Endothelial cell (in vitro differentiated cells): ENCODE results near the gene REPIN1. TPM values are rescaled to one million over a fixed set of nuclear protein-coding genes. Genes with fewer than 3 reads are reported as not detected.

Experiments
- DNase-seq: peaks from one replicate; pipeline ENCODE4 v3.0.0; 2021; ENCODE audit warnings: low spot score
- H3K27ac Mint-ChIP-seq: one replicate; pipeline ENCODE4 v1.8.0; 2021; ENCODE audit warnings: mixed read lengths, inconsistent platforms; ENCODE audit not compliant: unreplicated experiment
- H3K27me3 Mint-ChIP-seq: one replicate; pipeline ENCODE4 v1.8.0; 2021; ENCODE audit warnings: mild to moderate bottlenecking, moderate library complexity, mixed read lengths, inconsistent platforms; ENCODE audit not compliant: unreplicated experiment
- H3K36me3 Mint-ChIP-seq: one replicate; pipeline ENCODE4 v1.8.0; 2021; ENCODE audit warnings: mild to moderate bottlenecking, low read depth, mixed read lengths, inconsistent platforms; ENCODE audit not compliant: unreplicated experiment
- H3K4me1 Mint-ChIP-seq: one replicate; pipeline ENCODE4 v1.8.0; 2021; ENCODE audit warnings: mild to moderate bottlenecking, mixed read lengths, inconsistent platforms; ENCODE audit not compliant: unreplicated experiment
- H3K4me3 Mint-ChIP-seq: one replicate; pipeline ENCODE4 v1.8.0; 2021; ENCODE audit warnings: mild to moderate bottlenecking, mixed read lengths, inconsistent platforms; ENCODE audit not compliant: unreplicated experiment
- H3K9me3 Mint-ChIP-seq: one replicate; pipeline ENCODE4 v1.8.0; 2021; ENCODE audit warnings: mixed read lengths, inconsistent platforms; ENCODE audit not compliant: unreplicated experiment
- total RNA-seq: library from RNA; stranded (reverse); fragmentation: NEBNext Ultra II Directional; extraction: Animal tissue kit (Norgen Biotek cat#: 25700); gene quantifications from one replicate; pipeline ENCODE4 v1.2.1, GENCODE V29; 2021; ENCODE audit not compliant: unreplicated experiment
- TF ChIP-seq, protein P1 (sequence below): fragments of 200-600 bp; sonication (generic); IDR thresholded peaks from one replicate; pipeline ENCODE4 v1.5.0; 2021; ENCODE audit warnings: antibody characterized with exemption; ENCODE audit not compliant: unreplicated experiment

Gene REPIN1
- total RNA-seq, 1 donor from 2014 or later = 138 TPM

DNA sequence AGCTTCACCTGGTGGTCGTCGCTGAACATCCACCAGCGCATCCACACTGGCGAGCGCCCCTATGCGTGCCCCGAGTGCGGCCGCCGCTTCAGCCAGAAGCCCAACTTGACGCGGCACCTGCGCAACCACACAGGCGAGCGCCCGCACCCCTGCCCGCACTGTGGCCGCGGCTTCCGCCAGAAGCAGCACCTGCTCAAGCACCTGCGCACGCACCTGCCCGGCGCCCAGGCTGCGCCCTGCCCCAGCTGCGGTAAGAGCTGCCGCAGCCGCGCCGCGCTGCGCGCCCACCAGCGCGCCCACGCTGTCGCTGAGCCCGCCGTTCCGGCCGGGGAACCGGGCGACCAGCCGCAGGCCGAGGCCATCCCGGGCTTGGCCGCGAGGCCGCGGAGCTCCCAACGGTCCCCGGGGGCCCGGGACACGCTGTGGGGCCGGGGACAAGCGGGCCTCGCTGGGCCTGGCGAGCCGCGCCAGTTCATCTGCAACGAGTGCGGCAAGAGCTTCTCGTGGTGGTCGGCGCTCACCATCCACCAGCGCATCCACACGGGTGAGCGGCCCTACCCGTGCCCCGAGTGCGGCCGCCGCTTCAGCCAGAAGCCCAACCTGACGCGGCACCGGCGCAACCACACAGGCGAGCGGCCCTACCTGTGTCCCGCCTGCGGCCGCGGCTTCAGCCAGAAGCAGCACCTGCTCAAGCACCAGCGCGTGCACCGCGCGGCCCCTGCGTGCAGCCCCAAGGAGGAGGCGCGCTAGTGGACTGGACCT is 28.9 kb downstream of the REPIN1 start:
- H3K4me3 Mint-ChIP-seq = no peak overlapping the region
- peaks cover 10% of the 10 kb centered on the region for H3K27me3 Mint-ChIP-seq
- peaks cover 5% of the 10 kb centered on the region for H3K4me1 Mint-ChIP-seq
- peaks cover 33% of the 10 kb centered on the region for H3K36me3 Mint-ChIP-seq
- no peak overlapping the region for H3K27ac Mint-ChIP-seq
- no peak for DNase-seq
- no peaks in the 10 kb centered on the region for H3K9me3 Mint-ChIP-seq
- TF ChIP-seq, protein P1, sequence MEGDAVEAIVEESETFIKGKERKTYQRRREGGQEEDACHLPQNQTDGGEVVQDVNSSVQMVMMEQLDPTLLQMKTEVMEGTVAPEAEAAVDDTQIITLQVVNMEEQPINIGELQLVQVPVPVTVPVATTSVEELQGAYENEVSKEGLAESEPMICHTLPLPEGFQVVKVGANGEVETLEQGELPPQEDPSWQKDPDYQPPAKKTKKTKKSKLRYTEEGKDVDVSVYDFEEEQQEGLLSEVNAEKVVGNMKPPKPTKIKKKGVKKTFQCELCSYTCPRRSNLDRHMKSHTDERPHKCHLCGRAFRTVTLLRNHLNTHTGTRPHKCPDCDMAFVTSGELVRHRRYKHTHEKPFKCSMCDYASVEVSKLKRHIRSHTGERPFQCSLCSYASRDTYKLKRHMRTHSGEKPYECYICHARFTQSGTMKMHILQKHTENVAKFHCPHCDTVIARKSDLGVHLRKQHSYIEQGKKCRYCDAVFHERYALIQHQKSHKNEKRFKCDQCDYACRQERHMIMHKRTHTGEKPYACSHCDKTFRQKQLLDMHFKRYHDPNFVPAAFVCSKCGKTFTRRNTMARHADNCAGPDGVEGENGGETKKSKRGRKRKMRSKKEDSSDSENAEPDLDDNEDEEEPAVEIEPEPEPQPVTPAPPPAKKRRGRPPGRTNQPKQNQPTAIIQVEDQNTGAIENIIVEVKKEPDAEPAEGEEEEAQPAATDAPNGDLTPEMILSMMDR = no peak

GRCh38 chr7:150398108-150398964 is 29.7 kb downstream of the REPIN1 start:
- Mint-ChIP-seq H3K4me3 (peak overlapping the region; percentile 42), H3K4me1 (peaks cover 5% of the 10 kb centered on the region), H3K27me3 (peaks cover 13% of the 10 kb centered on the region), H3K9me3 (no peaks in the 10 kb centered on the region), H3K36me3 (peaks cover 33% of the 10 kb centered on the region), H3K27ac (no peak overlapping the region)
- TF ChIP-seq, protein P1 = no peak
- no peak for DNase-seq

- H3K4me1 Mint-ChIP-seq = peaks cover 11% of the 10 kb centered on the region
- H3K27me3 Mint-ChIP-seq = peaks cover 13% of the 10 kb centered on the region
- H3K9me3 Mint-ChIP-seq = no peaks in the 10 kb centered on the region
- no peak overlapping the region for H3K27ac Mint-ChIP-seq
- DNase-seq = no peak
- TF ChIP-seq, protein P1 = no peak
- peak overlapping the region; percentile 42 for H3K4me3 Mint-ChIP-seq
- peaks cover 33% of the 10 kb centered on the region for H3K36me3 Mint-ChIP-seq
Measured at GRCh38 chr7:150398965-150399320, 30.3 kb downstream of the REPIN1 start.

GRCh38 chr7:150399421-150400007 is 30.9 kb downstream of the REPIN1 start:
- Mint-ChIP-seq H3K27me3 (peaks cover 13% of the 10 kb centered on the region), H3K27ac (no peak overlapping the region), H3K9me3 (no peaks in the 10 kb centered on the region), H3K36me3 (peaks cover 33% of the 10 kb centered on the region), H3K4me1 (peaks cover 17% of the 10 kb centered on the region), H3K4me3 (no peak overlapping the region)
- TF ChIP-seq, protein P1 = no peak
- DNase-seq = no peak
